ENCODE data around the gene SIK2. TPM values are rescaled to one million over a fixed set of nuclear protein-coding genes. Genes with fewer than 3 reads are reported as not detected.

Gene SIK2
- total RNA-seq, 1 donor from 2014 or later, result 21.8 TPM

DNA sequence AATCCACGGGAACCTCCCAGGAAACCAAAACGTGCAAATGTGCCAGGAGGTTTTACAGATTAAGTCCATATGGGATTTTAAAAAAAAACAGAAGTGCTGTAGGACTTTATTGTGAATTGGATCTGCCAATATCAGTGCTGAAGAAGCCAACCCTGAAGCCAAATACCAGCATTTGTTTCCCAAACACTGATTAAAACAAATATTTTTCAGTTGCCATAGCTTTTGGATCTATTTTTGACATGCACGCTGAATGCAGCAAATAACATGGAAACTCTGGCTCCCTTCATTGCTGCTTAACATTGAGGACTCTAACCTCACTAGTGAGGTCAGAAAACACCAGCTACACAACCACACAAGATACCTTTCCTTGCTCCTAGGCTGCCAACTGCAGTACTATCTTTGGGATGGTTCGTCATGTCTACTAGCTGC, 28.4 kb upstream of the SIK2 start:
- no peak for DNase-seq (ENCODE audit: low read depth, low spot score)
- no peaks in the 10 kb centered on the region for H3K27me3 Mint-ChIP-seq (ENCODE audit: low read depth)
- TF ChIP-seq, protein P1, sequence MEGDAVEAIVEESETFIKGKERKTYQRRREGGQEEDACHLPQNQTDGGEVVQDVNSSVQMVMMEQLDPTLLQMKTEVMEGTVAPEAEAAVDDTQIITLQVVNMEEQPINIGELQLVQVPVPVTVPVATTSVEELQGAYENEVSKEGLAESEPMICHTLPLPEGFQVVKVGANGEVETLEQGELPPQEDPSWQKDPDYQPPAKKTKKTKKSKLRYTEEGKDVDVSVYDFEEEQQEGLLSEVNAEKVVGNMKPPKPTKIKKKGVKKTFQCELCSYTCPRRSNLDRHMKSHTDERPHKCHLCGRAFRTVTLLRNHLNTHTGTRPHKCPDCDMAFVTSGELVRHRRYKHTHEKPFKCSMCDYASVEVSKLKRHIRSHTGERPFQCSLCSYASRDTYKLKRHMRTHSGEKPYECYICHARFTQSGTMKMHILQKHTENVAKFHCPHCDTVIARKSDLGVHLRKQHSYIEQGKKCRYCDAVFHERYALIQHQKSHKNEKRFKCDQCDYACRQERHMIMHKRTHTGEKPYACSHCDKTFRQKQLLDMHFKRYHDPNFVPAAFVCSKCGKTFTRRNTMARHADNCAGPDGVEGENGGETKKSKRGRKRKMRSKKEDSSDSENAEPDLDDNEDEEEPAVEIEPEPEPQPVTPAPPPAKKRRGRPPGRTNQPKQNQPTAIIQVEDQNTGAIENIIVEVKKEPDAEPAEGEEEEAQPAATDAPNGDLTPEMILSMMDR (conservative IDR thresholded peaks at IDR 0.05), result no peak
- H3K4me1 Mint-ChIP-seq, result peaks cover 30% of the 10 kb centered on the region
- H3K9me3 Mint-ChIP-seq, result no peaks in the 10 kb centered on the region
- no peaks in the 10 kb centered on the region for H3K36me3 Mint-ChIP-seq (ENCODE audit: low read depth)
- no peak overlapping the region for H3K27ac Mint-ChIP-seq (ENCODE audit: unreplicated experiment)
- no peak overlapping the region for H3K4me3 Mint-ChIP-seq

DNA sequence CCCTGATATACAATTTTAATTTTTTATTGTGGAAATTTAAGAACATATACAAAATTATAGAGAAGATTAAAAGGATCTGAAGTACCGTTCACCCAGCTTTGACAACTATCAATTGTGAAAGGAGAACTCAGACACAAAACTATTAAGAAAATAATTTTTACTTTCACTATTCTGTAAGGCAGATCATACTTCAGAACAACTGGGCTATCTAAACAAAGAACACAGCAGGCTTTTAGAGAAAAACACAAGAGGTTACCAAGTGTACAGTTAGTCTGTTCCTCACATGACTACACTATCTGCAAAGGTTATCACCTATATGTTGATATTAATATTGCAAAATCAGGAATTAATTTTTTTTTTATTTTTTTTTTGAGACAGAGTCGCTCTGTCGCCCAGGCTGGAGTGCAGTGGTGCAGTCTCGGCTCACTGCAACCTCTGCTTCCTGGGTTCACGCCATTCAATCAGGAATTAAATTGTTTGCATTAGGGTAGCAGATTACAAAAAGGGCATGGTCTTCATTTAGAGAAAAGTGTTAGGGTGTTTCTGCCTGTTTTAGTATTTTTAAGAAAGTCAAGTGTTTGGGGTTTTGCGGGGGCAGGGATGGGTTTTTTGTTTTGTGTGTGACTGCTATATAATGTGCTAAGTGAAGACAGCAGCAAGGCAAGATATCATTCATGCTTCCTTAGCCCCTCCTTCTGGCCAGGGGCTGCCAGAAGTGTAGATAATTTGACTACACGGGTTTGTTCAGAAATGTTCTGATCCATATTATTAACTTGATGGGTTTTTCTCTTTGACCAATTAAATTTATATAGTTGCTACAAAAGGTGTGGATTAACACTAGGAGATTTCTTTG, 27.6 kb upstream of the SIK2 start:
- Mint-ChIP-seq H3K36me3 (ENCODE audit: low read depth) (no peaks in the 10 kb centered on the region), H3K4me3 (no peak overlapping the region), H3K9me3 (no peaks in the 10 kb centered on the region), H3K27me3 (ENCODE audit: low read depth) (no peaks in the 10 kb centered on the region), H3K27ac (ENCODE audit: unreplicated experiment) (no peak overlapping the region), H3K4me1 (peaks cover 29% of the 10 kb centered on the region)
- TF ChIP-seq, protein P1 (conservative IDR thresholded peaks at IDR 0.05), result no peak
- DNase-seq (ENCODE audit: low read depth, low spot score), result no peak

DNA sequence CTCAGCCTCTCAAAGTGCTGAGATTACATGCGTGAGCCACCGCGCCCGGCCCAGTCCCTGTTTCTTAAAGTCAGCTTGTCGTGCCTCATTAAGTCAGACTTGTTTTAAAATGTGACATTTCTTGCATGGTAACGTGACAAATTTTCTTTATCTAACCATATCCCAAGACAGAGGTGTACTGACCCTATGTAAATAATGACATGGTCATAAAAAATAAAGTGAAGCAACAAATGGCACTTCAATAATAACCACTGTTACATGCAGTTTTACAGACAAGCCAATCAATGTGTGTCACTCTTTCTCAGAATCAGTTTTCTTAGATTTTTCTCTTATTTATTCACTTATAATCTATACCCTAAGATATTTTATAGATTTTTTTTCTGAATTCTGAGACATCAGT, 26.5 kb upstream of the SIK2 start:
- no peak for DNase-seq (ENCODE audit: low read depth, low spot score)
- H3K36me3 Mint-ChIP-seq (ENCODE audit: low read depth), result no peaks in the 10 kb centered on the region
- no peak overlapping the region for H3K4me3 Mint-ChIP-seq
- H3K27me3 Mint-ChIP-seq (ENCODE audit: low read depth), result no peaks in the 10 kb centered on the region
- H3K4me1 Mint-ChIP-seq, result peaks cover 18% of the 10 kb centered on the region
- no peaks in the 10 kb centered on the region for H3K9me3 Mint-ChIP-seq
- no peak overlapping the region for H3K27ac Mint-ChIP-seq (ENCODE audit: unreplicated experiment)
- TF ChIP-seq, protein P1 (conservative IDR thresholded peaks at IDR 0.05), result no peak

DNA sequence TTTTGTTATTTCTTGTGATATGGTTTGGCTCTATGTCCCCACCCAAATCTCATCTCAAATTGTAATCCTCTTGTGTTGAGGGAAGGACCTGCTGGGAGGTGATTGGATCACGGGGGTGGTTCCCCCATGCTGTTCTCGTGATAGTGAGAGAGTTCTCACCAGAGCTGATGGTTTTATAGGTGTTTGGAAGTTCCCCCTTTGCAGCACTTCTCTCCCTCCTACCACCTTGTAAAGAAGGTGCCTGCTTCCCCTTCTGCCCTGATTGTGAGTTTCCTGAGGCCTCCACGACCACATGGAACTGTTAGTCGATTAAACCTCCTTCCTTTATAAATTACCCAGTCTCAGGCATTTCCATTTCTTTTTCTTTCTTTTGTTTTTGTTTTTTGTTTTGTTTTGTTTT, 24.4 kb upstream of the SIK2 start:
- no peak for DNase-seq (ENCODE audit: low read depth, low spot score)
- no peaks in the 10 kb centered on the region for H3K27me3 Mint-ChIP-seq (ENCODE audit: low read depth)
- H3K27ac Mint-ChIP-seq (ENCODE audit: unreplicated experiment), result no peak overlapping the region
- no peaks in the 10 kb centered on the region for H3K9me3 Mint-ChIP-seq
- TF ChIP-seq, protein P1 (conservative IDR thresholded peaks at IDR 0.05), result no peak
- no peak overlapping the region for H3K4me3 Mint-ChIP-seq
- H3K4me1 Mint-ChIP-seq, result peaks cover 10% of the 10 kb centered on the region
- H3K36me3 Mint-ChIP-seq (ENCODE audit: low read depth), result no peaks in the 10 kb centered on the region

DNA sequence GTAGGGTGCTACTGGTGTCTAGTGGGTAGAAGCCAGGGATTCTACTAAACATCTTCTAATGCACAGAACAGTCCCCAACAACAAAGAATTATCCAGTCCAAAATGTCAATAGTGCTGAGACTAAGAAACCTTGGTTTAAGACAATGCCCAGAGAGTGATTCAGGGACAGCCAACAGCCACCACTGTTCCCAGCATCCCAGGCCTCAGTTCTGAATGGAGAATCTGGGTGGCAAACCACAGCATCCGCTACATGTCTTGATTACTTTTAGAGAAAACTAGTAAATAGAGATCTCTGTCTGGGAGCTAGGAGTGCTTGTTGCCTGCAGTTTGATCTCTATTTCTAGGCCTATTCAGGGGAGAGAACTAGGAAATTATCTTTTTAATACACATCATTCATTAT, 20.9 kb upstream of the SIK2 start:
- no peak for DNase-seq (ENCODE audit: low read depth, low spot score)
- H3K4me1 Mint-ChIP-seq, result no peaks in the 10 kb centered on the region
- H3K27ac Mint-ChIP-seq (ENCODE audit: unreplicated experiment), result no peak overlapping the region
- no peak overlapping the region for H3K4me3 Mint-ChIP-seq
- TF ChIP-seq, protein P1 (conservative IDR thresholded peaks at IDR 0.05), result no peak
- no peaks in the 10 kb centered on the region for H3K9me3 Mint-ChIP-seq
- no peaks in the 10 kb centered on the region for H3K27me3 Mint-ChIP-seq (ENCODE audit: low read depth)
- H3K36me3 Mint-ChIP-seq (ENCODE audit: low read depth), result no peaks in the 10 kb centered on the region
